HG03457 (cell line): ENCODE data around the gene APPBP2.
A peak's percentile ranks its signal among the peaks of the same experiment; 100 is the strongest.
"Not testable (repeated sequence)": the region's sequence is repeated elsewhere in the genome, so short reads cannot be mapped to it uniquely, and the experiment has no call there.

Experiments used
- ATAC-seq: cut with Tn5 transposase; IDR thresholded peaks from one replicate; pipeline ENCODE4 v1.9.1; 2021; ENCODE audit warnings: moderate number of reproducible peaks; ENCODE audit not compliant: unreplicated experiment

The APPBP2 gene

GRCh38 chr17:60439501-60439900 is 86.5 kb downstream of the APPBP2 start:
- no peak for ATAC-seq

DNA sequence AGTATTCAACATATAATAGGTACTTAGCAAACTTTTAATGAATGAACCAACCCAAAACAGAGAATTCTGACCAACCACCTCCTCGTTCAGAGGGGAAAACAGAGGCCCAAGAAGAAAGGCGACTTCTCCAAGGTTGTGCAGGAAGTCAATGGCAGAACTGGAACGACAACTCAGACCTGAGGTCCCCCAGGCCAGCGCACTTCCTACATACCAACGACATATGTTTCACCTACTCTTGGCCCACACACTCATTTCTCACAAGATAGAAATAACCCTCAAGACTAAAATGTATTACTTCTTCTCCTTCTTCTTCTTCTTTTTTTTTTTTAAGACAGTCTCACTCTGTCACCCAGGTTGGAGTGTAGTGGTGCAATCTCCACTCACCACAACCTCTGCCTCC is 89.4 kb downstream of the APPBP2 start:
- ATAC-seq, result no peak

DNA sequence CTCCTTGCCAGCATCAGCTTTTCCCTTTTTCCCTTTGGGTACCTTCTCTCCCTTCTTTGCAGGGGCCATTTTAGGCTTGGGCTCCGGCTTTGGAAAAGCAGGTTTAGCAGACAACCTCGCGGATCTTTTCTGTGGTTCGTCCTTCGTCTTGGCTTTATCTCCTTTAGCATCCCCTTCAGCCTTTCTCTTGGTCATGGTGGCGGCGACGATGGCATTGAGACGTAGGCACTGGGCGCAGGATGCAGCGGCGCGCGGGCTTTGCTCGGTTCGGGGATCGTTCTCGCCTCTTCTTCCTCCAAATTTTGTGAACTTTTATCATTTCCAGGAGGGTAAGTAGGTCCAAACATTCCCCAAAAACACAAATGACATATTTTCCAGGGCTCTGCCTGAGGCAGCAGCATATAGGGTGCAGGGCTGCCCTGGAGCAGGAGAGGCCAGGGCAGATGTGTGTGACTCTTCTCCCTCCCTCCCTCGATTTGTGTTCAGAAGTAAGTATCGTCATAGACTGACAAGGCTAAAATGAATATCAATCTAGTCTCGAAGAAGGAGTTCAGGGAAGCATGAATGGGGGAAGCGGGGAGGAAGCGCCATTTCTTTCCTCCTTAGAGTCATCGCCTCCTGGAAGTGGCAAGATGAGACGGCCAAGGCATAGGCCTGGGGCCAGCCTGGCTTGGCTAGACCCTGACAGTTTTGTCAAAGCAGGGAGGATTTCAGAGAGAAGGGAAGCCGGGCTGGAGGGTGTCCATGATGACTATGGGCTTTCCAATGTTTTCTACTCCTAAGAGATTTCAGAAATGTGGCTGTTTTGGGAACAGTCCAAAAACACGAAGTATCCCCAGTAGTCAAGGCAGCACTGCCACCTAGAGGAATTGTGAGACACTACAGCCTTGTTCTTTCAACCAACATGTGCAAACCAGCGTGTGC is 90.5 kb downstream of the APPBP2 start:
- ATAC-seq, result no peak

GRCh38 chr17:60433021-60433997 is 92.7 kb downstream of the APPBP2 start:
- ATAC-seq, result not testable (repeated sequence)

DNA sequence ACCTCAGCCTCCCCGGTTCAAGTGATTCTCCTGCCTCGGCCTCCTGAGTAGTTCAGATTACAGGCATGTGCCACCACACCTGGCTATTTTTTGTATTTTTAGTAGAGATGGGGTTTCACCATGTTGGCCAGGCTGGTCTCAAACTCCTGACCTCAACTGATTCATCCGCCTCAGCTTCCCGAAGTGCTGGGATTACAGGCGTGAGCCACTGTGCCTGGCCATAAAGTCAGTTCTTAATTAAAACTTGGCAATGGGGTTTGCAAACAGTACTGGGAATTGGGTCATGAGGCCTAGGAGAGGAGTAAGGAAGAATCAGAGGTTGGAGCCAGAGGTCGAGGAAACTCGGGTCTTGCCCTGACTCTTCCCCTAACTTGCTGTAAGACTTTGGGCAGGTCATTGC is 95.5 kb downstream of the APPBP2 start:
- ATAC-seq, result not testable (repeated sequence)

DNA sequence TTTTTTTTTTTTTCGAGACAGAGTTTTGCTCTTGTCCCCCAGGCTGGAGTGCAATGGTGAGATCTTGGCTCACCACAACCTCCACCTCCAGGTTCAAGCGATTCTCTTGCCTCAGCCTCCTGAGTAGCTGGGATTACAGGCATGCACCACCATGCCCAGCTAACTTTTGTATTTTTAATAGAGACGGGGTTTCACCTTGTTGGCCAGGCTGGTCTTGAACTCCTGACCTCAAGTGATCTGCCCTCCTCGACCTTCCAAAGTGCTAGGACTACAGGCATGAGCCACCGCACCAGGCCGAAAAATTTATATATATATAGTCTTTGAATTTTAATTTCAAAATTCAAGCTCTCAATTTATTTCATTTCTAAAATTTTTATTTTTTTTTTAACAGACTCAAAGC is 97.6 kb downstream of the APPBP2 start:
- ATAC-seq, result not testable (repeated sequence)

GRCh38 chr17:60426596-60426995 is 99.4 kb downstream of the APPBP2 start:
- ATAC-seq, result no peak

DNA sequence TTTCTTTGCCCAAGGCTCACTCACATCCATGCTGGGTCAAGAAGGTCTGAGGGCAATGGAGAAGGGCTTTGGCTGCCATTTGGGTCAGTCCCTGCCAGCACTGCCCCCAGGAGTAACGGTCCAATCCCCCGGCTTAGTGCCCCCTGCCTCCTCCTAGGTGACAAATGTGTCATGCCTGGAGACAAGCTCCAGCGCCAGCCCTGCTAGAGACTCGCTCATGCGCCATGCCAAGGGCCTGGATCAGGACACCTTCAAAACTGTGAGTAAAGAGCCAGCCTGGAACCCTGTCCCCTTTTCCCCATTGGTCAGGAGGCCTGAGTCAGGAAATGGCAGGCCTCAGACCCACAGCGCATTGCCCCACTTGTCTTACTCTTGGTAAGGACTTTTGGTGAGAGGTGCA is 100.4 kb downstream of the APPBP2 start:
- no peak for ATAC-seq

DNA sequence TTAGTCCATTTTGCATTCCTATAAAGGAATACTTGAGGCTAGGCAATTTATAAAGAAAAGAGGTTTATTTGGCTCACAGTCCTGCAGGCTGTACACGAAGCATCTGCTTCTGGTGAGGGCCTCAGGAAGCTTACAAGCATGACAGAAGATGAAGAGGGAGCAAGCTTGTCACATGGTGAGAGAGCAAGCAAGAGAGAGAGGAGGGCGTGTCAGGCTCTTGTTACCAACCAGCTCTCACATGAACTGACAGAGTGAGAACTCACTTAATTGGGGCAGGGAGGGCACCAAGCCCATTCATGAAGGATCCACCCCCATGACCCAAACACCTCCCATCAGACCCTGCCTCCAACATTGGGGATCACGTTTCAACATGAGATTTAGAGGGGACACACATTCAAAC is 102.2 kb downstream of the APPBP2 start:
- no peak for ATAC-seq

DNA sequence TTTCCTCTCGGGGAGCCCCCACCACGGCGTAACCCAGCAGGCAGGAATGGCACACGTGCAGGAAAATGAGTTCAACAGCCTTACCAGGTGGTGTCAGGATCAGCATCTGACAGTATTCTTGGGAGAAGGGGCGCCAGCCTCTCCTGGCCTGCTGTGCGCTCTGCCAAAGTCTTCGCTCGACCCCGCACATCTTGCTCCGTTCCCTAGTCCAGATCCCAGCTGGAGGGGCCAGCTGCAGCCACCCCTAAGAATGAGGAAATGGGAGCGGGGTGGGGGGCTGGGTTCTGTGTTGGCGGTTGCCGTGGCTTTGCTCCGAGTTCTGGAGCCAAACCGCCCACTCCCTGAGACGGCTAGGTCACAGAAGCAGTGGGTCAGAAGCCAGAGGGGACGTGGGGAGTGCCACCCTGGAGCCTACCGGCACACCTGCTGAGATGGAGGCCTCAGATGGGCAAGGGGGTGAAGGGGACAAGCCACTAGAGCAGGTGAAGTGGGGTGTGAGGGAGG is 103.8 kb downstream of the APPBP2 start, which contains the start of gene CHCT1:
TSS of gene CHCT1 (plus strand) at position 328 of the 504 bp plus-strand sequence. CDS start at position 432, 104 bp downstream.
- ATAC-seq, result no peak

- ATAC-seq, result peak; percentile 75
Measured at GRCh38 chr17:60421273-60422161, 104.5 kb downstream of the APPBP2 start.

DNA sequence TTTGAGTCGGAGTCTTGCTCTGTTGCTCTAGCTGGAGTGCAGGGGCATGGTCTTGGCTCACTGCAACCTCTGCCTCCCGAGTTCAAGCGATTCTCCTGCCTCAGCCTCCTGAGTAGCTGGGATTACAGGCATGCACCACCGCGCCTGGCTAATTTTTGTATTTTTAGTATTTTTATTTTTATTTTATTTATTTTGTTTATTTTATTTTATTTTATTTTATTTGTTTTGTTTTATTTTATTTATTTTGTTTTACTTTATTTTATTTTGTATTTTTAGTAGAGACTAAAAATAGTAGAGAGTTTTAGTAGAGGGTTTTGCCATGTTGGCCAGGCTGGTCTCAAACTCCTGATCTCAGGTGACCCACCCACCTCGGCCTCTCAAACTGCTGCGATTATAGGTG is 106.2 kb downstream of the APPBP2 start:
- ATAC-seq, result not testable (repeated sequence)

- ATAC-seq, result not testable (repeated sequence)
Measured at GRCh38 chr17:60419003-60419402, 107.0 kb downstream of the APPBP2 start.

DNA sequence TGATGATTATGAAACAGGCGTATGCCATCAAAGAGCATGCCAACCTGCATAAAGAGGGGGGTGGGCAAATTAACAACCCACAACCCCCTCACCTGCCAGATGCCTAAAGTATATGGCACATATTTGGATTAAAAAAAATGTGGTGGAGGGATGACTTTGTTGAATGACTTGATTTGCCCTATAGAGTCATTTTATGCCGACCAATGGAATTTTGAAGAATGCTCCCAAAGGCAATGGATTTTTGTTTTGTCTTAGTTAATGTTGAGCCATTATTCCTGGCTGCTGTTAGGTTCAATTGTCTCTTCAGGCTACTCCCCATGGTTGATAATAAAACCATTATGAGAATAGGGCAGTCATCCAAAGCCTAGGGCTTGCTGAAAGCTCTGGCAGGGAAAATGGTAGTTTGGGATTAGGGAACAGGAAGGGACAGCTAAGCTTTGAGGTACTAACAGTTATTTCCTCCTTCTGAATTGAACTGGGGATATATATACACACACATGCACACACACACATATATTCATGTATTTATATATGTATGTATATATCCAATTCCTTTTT is 109.6 kb downstream of the APPBP2 start:
- no peak for ATAC-seq

DNA sequence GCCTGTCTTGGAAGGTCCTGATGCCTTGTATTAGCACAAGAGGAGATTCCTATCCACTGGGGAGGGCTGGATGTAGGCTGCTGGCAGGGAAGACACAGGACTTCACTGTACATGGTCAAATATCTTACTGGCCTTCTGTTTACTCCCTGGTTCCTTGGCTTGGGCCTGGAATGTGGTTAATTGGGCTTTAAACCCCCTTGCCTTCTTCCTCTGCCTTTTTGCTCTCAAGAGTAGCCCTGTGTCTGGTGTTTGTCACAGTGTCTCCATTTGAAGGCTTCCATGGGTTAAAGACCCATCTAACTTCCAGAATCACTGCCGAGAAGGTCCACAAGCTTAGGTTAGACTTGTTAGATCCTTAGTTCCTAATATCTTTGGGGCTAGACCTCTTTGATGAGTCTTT is 110.9 kb downstream of the APPBP2 start:
- no peak for ATAC-seq

DNA sequence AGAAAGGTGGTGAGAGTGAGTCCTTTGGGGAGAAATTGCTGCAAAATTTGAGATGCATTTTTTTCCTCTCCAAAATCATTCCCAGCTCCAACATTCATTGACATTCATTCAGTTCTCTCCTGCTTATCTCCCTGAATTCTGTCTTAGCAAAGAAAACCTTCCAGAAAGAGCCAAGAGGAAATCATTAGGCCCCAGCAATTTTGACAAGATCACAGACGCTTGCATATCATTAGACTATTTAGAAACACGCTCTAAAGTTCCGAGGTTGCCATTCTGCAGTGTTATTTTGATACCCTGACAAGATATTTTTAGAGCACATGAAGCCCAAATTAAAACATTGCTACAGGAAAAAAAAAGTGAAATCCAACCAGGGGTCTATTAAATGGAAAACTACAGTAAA is 113.3 kb downstream of the APPBP2 start:
- no peak for ATAC-seq

GRCh38 chr17:60410001-60410400 is 116.0 kb downstream of the APPBP2 start:
- ATAC-seq, result no peak

DNA sequence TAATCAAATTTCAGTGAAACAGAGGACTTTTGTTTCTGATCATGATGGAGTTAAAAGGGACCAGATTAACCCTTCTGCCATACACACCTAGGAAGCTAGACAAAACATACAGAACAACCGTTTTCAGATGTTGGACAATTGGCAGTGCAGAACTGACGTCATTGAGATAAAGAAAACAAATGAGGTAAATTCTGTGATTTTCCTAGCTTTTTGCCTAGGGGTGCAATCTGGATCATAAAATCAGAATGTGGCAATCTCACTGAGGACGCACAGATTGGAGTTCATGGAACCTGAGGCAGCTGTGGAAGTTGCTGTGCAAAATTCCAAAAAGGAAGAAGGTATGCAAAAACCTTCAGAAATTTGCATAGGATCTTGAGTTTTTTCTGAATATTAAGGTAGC is 119.2 kb downstream of the APPBP2 start:
- no peak for ATAC-seq

DNA sequence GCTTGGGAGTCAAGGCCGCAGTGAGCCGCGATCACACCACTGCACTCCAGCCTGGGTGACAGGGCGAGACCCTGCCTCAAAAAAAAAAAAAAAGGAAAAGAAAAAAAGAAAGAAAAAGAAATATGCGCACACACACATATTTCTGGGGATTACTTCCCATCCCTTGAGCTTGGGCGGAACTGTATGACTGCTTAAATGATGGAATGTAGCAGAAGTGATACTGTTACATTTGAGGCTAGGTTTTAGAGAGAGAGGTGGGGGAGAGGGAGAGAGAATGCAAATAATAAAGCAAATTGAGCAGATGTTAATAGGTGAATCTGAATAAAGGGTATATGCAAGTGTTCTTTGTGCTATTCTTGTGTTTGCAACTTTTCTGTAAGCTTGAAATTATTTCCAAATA is 122.1 kb downstream of the APPBP2 start:
- ATAC-seq, result no peak

DNA sequence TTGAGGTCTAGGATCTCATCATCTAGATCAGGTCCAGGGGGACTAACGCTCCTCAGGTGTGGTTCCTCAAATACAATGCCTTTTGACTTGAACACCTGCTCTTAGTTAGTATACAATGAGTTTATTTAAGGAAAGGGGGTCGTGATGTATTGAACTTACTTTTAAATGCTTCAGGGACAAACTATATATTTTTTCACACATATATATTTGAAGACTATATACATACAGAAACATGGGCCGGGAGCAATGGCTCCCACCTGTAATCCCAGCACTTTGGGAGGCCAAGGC is 122.6 kb downstream of the APPBP2 start:
- ATAC-seq, result no peak
